Left forelimb (tissue), 1 donor: ENCODE data around the gene ACTR3C.
"Not testable (repeated sequence)": the region's sequence is repeated elsewhere in the genome, so short reads cannot be mapped to it uniquely, and the experiment has no call there.

ENCODE experiments used
- DNase-seq: peaks from one replicate; pipeline ENCODE4 v3.0.0-alpha.2; 2018; ENCODE audit warnings: low spot score

The ACTR3C gene

DNA sequence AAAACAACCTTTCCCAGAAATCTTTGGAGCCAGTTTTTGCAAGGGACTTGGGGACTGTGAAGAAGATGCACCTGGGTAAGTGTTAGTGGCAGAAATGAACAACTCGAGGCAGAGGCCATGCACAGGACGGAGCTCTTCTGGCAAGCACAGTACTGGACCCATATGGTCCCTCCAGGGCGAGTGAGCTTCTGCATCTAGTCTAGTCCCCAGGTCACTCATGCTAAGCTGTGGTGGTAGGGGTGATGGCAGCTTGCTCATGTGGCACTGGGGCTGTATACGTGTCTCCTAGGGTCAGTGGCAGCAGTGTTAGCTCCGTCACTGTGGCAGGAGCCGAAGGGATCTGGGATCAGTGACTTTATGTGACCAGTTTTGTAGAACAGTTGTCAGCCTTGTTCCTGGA, 9.5 kb downstream of the ACTR3C start:
- no peak for DNase-seq

DNA sequence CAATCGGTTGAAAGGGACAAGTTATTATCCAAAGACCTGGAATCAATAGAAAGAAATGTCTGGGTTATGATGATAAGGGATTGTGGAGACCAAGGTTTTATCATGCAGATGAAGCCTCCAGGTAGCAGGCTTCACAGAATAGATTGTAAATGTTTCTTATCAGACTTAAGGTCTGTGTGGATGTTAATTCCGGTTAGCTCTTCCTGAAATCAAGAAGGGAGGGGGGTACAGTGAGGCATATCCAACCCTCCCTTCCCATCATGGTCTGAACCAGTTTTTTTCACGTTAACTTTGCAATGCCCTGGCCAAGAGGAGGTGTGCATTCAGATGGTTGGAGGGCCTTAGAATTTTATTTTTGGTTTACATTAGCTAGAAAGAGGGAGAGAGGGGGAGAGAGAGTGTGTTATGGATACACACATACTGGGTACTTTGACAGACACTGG, 10.0 kb downstream of the ACTR3C start:
- DNase-seq: no peak

DNA sequence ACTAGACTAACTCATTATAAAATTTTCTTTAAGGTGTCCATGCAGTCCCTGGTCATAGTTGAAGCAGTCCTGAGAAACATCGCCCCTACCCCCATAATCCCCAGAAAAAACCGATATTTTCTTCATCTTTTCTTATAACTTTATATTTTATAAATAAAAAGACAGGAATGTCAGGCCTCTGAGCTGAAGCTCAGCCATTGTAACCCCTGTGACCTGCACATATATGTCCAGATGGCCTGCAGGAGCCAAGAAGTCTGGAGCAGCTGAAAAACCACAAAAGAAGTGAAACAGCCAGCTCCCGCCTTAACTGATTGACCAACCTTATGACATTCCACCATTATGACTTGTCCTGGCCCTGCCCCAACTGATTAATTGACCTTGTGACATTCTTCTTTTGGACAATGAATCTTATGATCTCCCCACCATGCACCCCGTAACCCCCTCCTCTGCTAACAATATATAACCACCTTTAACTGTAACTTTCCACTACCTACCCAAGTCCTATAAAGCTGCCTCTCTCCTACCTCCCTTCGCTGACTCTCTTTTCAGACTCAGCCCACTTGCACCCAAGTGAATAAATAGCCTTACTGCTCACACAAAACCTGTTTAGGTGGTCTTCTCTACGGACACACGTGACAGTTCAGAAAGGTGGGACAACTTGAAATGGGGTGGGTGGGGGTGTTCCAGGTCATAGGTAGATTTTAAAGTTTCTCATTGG, 10.5 kb downstream of the ACTR3C start:
- not testable (repeated sequence) for DNase-seq

DNA sequence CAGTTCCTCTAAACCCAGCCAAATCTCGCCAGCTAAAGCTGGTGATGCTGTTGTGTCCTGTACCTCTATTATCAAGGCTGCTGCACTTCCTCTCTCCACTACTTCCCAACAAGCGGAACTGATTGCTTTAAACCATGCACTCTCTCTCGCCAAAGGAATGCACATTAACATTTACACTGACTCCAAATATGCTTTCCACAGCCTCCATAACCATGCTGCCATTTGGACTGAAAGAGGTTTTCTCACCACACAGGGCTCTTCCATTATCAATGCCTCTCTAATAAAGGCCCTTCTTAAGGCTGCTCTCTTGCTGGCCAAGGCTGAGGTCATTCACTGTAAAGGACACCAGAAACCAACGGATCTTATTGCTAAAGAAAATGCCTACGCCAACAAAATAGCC, 11.6 kb downstream of the ACTR3C start:
- no peak for DNase-seq

DNA sequence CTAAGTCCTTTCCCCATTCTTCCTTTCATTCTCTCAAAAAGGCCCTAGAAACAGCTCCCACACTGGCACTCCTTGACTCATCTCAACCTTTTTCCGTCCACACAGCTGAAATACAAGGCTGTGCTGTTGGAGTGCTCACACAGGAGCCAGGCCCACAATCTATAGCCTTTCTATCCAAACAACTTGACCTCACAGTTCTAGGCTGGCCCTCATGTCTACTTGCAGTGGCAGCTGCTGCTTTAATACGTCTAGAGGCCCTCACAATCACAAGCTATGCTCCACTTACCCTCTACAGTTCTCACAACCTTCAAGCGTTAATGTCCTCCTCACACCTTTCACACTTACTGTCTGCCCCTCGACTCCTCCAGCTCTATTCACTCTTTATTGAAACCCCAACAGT, 12.2 kb downstream of the ACTR3C start:
- no peak for DNase-seq

DNA sequence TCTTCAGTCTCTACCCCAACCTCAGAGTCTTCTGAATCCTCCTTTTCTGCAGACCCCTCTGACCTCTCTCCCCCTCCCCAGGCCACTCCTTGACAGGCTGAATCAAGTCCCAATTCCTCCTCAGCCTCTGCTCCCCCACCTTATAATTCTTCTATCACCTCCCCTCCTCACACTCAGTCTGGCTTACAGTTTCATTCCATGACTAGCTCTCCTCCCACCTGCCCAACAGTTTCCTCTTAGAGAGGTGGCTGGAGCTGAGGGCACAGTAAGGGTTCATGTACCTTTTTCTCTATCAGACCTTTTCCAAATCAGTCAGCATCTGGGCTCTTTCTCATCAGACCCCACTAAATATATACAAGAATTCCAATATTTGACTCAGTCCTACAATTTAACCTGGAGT, 14.8 kb downstream of the ACTR3C start:
- no peak for DNase-seq

DNA sequence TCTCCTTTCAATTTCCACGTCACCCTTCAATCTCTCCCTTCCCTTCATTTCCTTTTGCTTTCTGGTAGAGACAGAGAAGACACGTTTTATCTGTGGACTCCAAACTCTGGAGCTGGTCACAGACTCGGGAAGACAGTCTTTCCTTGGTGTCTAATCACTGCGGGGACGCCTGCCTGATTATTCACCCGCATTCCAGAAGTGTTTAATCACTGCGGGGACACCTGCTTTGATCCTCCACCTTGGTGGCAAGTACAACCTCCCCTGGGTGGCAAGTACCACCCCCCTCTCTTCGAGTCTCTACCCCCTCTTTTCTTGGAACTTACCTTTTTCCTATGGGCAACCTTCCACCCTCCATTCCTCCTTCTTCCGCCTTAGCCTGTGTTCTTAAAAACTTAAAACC, 15.4 kb downstream of the ACTR3C start:
- DNase-seq: no peak

DNA sequence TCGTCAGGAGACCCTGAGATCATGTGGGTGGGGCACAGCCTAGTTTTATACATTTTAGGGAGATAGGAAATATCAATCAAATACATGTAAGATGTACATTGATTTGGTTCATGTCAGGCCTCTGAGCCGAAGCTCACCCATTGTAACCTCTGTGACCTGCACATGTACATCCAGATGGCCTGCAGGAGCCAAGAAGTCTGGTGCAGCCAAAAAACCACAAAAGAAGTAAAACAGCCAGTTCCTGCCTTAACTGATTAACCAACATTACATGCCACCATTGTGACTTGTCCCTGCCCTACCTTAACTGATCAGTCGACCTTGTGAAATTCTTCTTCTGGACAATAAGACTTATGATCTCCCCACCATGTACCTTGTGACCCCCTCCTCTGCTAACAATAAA, 16.2 kb downstream of the ACTR3C start:
- no peak for DNase-seq

DNA sequence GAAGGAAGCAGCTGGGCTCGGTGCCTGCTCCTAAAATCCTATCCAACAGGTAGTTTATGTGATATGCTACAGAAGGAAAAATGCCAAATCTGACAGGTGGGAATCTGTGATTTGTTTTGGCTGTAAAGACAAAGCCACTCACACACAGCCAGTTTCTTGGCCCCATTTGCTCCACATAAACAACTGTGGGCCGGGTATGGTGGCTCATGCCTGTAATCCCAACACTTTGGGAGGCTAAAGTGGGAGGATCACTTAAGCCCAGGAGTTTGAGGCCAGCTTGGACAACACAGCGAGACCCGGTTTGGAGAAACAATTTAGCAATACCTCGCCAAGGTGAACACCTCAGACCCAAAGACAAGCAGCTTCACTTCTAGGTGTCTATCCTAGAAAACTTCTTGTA, 17.0 kb downstream of the ACTR3C start:
- not testable (repeated sequence) for DNase-seq

DNA sequence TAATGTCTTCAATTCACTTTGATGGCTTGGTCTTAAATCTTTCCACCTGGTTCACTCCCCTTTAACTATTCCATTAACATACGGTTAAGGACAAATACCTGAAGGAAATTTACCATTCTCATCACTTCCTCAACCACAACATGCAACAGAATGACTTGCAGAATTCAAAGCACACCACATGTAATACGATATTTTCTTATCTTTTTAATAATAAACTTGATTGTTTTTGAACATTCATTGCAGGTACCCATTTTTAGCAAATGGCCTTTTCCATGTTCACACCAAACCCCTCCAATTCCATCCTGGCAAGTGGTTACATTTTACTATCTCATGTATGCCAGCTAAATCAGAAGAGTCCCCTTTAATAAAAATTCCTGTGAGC, 17.5 kb downstream of the ACTR3C start:
- DNase-seq: not testable (repeated sequence)

DNA sequence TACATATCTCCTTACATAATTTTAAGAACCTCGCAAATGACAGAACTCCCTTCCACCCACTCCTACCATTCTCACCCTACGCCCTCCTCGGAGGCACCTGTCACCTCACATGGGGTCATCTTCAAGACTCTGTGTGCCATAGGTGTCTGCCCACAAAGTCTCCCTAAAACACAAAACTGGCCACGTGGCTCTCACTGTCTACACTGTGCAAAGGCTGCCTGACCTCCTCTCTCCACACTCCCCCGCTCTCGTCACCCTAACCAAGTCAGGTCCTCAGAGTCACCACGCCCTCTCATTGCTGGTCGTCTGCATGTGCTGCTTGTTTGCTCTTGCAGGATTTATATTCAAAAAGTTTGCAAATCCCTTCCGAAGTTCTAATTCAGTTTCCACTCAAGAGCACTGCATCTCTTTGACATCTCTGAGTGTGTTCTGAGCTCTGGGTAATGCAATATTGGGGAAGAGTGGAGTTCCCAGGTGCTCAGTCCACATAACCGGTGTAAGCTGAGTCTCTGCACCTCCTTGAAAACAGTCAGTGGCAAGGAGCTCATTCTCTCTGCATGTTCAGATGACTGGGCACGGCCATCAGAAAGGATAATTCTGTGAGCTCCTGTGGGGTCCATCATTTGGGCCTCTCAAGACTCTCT, 18.0 kb downstream of the ACTR3C start:
- DNase-seq: not testable (repeated sequence)

DNA sequence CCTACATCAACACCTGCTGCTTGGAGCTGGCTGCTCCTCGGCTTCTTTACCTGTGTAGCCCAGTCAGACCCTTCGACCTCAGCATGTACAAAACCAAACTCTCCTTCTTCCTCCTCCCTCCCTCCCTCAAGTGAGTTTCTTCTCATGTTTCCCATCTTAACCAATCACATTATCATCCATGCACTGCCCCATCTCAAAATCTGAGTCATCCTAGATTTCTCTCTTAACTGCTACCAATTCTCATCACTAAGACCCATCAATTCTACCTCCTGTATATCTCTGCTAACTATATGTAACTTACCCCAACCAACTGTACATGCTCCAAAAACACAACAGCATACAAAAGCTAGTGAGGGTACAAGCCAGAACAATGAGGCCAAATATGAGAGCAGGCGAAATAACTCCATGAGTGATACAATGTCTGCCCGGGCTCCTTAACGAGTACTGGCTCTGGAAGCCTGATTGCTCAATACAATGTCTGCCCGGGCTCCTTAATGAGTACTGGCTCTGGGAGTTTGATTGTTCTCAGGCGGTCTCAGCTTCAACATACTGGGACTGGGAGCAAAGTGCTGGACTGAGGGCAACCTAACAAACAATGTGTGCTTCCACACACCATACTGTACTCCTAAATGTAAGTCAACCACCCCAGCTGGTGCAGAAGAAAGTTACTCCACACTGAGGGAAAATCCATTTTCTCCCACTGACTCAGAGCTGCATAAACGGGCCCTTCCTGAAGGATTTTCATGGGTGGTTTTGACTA, 18.7 kb downstream of the ACTR3C start:
- DNase-seq: not testable (repeated sequence)

DNA sequence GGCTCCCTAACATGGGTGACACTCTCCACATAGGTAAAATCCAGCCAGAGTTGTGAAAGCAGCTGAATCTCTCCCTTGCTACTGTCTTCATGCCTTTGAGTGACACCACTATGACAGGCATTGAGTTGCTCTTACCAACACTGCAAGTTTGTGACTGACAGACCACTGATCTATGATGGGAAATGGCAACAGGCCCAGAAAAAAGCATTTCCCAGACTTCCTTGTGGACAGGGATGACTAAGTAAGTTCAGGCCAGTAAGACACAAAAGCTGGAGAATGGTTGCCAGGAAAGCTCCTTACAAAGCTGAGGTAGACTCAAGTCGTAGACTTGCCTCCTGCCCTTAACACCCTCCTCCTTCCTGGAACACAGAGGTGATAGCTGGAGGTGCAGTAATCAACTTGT, 20.4 kb downstream of the ACTR3C start:
- DNase-seq: not testable (repeated sequence)

DNA sequence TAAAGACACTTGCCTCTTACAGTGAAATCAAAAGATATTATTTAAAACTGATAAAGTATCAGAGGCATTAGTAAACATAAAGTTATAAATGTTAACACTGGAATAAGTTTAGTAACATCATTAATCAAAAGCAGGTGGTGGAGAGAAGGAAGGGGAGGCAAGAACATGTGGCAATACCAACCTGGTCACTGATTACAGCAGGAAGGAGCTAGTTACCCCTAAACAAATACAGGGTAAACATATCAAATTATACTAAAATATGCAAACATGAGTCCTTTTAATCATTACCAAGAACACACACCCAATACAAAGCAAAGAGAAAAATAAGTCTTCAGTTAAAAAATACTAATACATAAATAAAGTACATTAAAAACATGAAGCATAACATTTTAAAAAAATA, 25.4 kb downstream of the ACTR3C start:
- not testable (repeated sequence) for DNase-seq

DNA sequence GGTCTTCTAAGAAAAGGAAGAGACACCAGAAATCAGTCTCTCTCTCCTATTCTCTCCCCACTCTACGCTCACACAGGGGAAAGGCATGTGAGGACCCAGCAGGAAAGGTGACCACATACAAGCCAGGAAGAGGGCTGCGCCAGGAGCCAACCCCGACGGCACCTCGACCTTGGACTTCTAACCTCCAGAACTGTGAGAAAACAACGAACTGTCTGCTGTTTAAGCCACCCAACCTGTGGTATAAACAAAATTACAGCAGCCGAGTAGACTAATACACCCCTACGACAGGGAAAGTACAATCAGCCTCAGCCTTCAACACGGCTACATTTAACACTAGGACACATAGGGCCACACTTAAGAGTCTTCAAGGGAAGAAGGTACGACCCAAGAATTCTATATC, 26.5 kb downstream of the ACTR3C start:
- DNase-seq: not testable (repeated sequence)

DNA sequence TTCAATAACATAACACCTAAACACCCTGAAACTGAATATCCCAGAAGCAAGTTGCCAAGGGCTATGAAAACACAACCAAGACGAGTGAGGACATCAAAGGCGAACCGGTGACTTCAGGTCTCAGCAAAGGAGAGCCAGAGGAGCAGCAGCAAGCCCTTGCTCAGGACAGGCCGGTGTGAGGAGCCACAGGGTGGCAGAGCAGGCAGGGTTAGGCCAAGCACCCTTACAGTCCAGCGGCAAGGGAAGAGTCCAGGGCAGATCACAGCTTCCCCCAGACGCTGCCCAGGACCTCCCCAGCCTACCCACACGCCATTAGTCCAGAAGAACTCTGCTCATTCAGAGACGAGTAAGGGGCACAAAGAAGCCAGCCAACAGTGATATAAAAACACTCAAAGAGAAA, 27.7 kb downstream of the ACTR3C start:
- DNase-seq: not testable (repeated sequence)

DNA sequence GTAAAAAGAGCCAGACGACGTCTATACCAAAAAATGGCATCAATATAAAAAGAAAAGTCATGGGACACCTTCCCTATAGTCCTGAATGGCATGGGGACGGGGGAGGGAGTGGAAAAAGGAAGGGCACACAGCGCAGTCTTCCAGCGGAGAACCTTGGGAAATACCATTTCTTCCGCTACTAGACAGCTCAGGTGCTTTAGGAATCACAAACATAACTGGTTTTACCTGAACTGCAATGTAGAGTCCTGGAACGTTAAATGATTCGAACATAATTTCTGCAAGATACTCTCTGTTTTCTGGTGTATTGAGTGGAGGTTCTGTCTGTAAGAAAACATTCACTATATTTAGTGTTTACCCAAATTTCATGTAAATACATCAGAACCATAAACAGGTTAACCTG, 28.3 kb downstream of the ACTR3C start:
- not testable (repeated sequence) for DNase-seq

DNA sequence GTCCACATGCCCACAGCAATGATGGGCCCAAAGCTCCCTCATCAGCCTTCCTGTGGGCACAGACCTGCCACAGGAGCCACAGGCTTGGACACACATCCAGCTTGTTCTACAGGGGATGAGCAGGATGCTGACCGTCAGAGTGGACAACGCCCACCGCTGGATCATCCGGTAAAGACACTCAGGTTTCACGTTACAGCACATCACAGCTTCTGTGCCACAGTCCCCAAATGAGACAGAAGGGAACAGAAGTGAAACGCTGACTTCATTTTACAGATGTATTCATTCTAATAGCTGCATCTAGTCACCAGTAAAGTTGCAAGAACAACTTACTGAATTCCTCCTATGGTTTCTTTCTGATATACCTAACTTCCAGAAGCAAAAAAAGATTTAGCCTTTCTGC, 33.0 kb downstream of the ACTR3C start:
- DNase-seq: not testable (repeated sequence)

DNA sequence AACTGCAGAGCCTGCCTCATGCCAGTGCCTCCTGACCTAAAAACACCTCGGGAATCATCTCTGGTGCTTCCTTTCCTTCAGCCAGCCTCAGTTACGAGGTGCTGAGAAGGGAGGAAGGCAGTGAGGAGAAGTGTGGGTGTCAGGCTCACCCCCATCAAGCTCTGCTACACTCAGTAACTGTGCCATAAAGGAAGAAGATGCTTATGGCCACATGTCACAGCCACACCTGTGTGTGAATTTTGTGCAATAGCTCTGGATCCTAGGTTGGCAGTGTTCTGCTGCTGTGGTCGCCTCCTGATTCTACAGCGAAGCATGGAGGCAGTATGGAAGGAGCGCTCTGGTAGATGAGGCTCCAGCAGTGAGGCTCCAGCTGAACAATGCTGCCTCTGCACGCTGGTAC, 34.5 kb downstream of the ACTR3C start:
- not testable (repeated sequence) for DNase-seq

DNA sequence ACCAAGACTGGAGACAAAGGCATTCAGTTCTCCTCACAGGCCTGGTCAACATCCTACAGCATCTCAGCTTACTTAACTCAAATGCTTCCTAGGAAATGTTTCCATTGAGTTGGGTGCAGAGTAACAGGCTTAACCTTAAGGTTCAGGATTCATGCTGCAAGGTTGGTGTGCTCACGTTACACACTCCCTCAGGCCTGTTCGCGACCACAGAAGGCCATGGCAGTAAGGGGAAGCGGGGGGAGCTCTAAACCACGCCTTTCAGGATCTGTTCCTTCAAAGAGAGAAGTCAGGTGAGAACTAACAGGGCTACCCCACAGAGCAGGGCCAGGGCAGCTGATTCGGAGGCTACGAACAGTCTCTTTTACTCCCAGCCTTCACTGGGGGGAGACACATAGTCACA, 35.5 kb downstream of the ACTR3C start:
- DNase-seq: not testable (repeated sequence)

DNA sequence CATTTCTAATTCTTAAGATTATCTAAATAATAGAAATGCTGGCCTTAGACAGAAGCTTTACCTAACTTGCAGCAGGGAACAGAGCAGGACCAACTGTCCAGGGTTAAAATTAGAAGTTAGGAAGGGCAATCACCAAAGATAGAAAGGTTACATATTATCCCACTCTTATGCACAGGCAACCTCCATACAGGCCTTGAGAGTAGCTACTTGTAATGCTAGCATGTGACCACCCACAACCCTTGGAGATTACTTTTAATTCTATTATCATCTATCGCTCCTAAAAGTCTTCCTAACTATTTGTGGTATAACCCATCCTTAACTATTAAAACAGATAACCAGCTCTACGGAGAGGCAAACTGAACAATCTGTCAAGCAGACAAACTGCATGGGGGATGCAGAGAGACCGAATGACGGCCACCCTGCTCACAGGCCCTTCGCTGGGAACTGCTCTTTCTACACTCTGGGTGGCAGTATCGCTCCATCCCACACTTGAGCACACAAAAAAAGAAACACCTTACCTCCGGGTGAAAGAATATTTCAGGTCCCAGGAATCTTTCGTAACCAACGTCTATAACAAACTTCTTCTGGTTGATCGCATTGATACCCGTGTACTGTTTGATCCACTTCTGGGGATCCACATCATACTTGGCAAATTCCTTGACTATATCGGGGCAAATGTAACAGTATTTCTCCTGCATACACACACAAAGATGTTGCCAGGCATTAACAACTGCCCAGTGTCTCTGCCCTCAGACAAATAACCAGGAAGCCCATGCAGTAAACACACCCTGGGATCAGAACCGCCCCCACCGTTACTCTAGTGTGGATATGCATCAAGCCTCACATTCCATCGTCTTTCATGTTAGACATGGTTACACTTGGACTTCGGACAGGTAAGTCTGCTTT, 37.2 kb downstream of the ACTR3C start:
- DNase-seq: not testable (repeated sequence)

DNA sequence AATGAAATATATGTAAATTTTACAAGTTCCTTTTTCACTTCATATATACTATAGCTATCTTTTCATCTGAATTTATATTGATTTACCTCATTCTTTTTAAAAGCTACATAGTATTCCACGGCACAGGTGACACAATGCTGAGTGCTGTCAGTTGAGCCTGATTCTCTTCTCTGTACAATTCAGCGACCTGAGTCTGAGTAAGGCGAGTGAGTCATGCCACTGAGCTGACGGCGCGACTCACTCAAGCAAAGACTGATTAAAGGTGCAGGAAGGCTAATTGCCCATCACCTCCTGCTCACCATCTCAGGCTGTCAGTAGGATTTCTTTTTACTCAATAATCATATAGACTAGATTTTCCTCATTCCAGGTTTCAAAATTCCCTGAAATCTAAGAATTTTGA, 39.7 kb downstream of the ACTR3C start:
- not testable (repeated sequence) for DNase-seq
